ENCODE results near the gene PLCB1. TPM values are rescaled to one million over a fixed set of nuclear protein-coding genes. Genes with fewer than 3 reads are reported as not detected.

Gene PLCB1
- total RNA-seq, 1 donor, result 13.4 TPM

DNA sequence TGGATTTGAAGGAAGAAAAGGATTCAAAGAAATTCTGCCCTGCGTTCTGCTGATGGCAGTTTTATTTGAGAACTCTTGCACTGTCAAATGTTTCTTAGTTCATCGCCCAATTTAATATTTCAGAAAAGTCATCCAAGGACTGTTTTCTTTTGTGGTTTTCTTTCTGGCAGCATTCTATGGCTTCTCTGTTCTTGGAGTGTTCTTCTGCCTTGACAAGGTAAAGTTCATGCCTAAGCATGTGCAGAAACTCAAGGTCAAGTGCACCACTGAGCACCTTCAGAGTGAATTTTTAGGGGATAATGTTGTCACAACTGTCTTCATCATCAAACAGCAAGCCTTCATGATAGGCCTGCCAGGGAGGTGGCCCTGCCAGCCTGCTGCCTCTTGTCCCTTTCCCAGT is 225.6 kb downstream of the PLCB1 start:
- Histone ChIP-seq H3K4me2 (ENCODE audit: insufficient read depth, low read length) (no peak overlapping the region), H3K9me3 (ENCODE audit: low read depth, low read length) (no peaks in the 10 kb centered on the region), H3K79me2 (ENCODE audit: insufficient read depth, low read length) (no peaks in the 10 kb centered on the region), H4K20me1 (ENCODE audit: insufficient read depth, low read length) (no peaks in the 10 kb centered on the region), H3K4me3 (ENCODE audit: insufficient read depth, low read length) (no peak overlapping the region), H2AFZ (ENCODE audit: low read length) (no peak overlapping the region), H3K36me3 (ENCODE audit: insufficient read depth, low read length) (no peaks in the 10 kb centered on the region), H3K4me1 (ENCODE audit: insufficient read depth, low read length) (peaks cover 13% of the 10 kb centered on the region), H3K27ac (ENCODE audit: low read depth, low read length) (no peak overlapping the region), H3K27me3 (ENCODE audit: insufficient read depth, low read length) (no peaks in the 10 kb centered on the region)
- TF ChIP-seq, protein P1, sequence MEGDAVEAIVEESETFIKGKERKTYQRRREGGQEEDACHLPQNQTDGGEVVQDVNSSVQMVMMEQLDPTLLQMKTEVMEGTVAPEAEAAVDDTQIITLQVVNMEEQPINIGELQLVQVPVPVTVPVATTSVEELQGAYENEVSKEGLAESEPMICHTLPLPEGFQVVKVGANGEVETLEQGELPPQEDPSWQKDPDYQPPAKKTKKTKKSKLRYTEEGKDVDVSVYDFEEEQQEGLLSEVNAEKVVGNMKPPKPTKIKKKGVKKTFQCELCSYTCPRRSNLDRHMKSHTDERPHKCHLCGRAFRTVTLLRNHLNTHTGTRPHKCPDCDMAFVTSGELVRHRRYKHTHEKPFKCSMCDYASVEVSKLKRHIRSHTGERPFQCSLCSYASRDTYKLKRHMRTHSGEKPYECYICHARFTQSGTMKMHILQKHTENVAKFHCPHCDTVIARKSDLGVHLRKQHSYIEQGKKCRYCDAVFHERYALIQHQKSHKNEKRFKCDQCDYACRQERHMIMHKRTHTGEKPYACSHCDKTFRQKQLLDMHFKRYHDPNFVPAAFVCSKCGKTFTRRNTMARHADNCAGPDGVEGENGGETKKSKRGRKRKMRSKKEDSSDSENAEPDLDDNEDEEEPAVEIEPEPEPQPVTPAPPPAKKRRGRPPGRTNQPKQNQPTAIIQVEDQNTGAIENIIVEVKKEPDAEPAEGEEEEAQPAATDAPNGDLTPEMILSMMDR (IDR thresholded peaks at IDR 0.05; ENCODE audit: extremely low read depth, low read depth, low read length), result no peak
- no peak for DNase-seq (ENCODE audit: insufficient read length, low spot score, missing footprints)

DNA sequence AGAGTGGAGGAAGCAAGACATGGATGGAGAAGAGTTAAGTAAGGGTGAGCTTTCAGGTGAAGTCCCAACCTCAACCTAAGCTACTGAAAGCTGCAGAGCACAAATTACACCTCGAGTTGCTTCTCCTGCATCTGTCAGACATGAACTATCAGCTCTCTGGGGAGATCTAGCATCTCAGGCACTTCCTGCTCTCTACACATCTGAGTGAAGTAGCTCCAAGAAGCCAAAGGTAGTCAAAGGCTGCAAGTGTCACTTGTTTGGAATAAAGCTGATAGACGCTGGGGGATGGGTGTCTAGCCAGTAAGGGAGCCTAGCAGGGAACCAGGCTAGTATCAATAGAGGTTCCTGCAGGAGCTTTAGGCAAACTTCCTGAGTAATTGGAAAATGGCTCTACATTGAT is 228.0 kb downstream of the PLCB1 start:
- Histone ChIP-seq H2AFZ (ENCODE audit: low read length) (no peak overlapping the region), H3K27me3 (ENCODE audit: insufficient read depth, low read length) (no peaks in the 10 kb centered on the region), H3K27ac (ENCODE audit: low read depth, low read length) (no peak overlapping the region), H3K4me2 (ENCODE audit: insufficient read depth, low read length) (no peak overlapping the region), H3K36me3 (ENCODE audit: insufficient read depth, low read length) (no peaks in the 10 kb centered on the region), H3K4me1 (ENCODE audit: insufficient read depth, low read length) (peaks cover 13% of the 10 kb centered on the region), H3K79me2 (ENCODE audit: insufficient read depth, low read length) (no peaks in the 10 kb centered on the region), H3K4me3 (ENCODE audit: insufficient read depth, low read length) (no peak overlapping the region), H4K20me1 (ENCODE audit: insufficient read depth, low read length) (no peaks in the 10 kb centered on the region), H3K9me3 (ENCODE audit: low read depth, low read length) (no peaks in the 10 kb centered on the region)
- TF ChIP-seq, protein P1 (IDR thresholded peaks at IDR 0.05; ENCODE audit: extremely low read depth, low read depth, low read length), result no peak
- no peak for DNase-seq (ENCODE audit: insufficient read length, low spot score, missing footprints)

DNA sequence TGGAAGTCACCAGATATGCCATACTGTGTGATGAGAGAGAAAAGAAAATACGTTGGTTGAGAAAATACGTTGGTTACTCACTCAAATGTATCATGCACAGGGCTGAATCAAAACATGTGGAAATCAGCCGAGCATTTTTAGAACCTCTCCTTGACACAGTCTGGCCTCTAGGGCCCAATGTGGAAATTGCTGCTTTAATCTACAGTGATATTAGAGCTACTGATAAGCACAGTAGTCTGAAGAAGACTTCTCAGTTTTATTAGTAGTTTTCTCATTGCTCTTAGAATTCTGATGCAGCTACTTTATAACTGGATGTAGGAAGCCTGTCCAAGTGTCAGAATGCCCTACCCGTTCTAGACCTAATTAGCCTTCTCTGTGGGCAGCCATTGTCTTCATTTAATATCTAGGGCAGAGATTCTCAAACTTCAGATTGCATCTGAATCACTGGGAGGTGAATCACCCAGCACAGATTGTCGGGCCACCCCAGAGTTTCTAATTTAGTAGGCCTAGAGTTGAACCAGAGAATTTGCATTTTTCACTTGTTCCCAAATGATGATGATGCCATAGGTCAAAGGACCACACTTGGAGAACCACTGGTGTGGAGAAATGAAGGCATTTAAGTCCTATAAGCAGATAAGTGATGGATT is 229.1 kb downstream of the PLCB1 start:
- Histone ChIP-seq H3K79me2 (ENCODE audit: insufficient read depth, low read length) (no peaks in the 10 kb centered on the region), H3K4me2 (ENCODE audit: insufficient read depth, low read length) (peak overlapping the region; percentile 14), H3K27ac (ENCODE audit: low read depth, low read length) (peak overlapping the region; percentile 64), H4K20me1 (ENCODE audit: insufficient read depth, low read length) (no peaks in the 10 kb centered on the region), H3K36me3 (ENCODE audit: insufficient read depth, low read length) (no peaks in the 10 kb centered on the region), H3K9me3 (ENCODE audit: low read depth, low read length) (no peaks in the 10 kb centered on the region), H3K4me1 (ENCODE audit: insufficient read depth, low read length) (peaks cover 13% of the 10 kb centered on the region), H3K27me3 (ENCODE audit: insufficient read depth, low read length) (no peaks in the 10 kb centered on the region), H3K4me3 (ENCODE audit: insufficient read depth, low read length) (no peak overlapping the region), H2AFZ (ENCODE audit: low read length) (no peak overlapping the region)
- peak; percentile 79 for DNase-seq (ENCODE audit: insufficient read length, low spot score, missing footprints)
- TF ChIP-seq, protein P1 (IDR thresholded peaks at IDR 0.05; ENCODE audit: extremely low read depth, low read depth, low read length), result no peak

DNA sequence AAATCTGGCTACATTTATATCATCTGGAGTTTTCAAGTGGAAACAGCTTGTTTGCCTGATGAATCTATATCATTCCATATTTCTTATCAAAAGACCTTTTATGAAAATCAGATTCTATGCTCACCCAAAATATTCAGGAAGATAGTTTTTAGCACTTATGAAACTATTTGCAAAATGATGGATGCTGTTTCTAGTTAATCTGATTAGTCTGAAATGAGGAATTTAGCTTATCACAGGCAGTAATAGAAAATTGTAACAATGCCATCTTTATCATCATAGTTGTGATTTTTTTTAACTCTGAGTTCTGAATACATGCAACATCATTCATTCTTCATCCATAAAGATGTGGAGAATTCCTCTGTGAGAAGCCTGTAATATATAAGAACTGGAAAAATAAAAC is 229.7 kb downstream of the PLCB1 start:
- H2AFZ ChIP-seq (ENCODE audit: low read length), result no peak overlapping the region
- no peak overlapping the region for H3K27ac ChIP-seq (ENCODE audit: low read depth, low read length)
- no peaks in the 10 kb centered on the region for H3K79me2 ChIP-seq (ENCODE audit: insufficient read depth, low read length)
- peaks cover 13% of the 10 kb centered on the region for H3K4me1 ChIP-seq (ENCODE audit: insufficient read depth, low read length)
- H3K27me3 ChIP-seq (ENCODE audit: insufficient read depth, low read length), result no peaks in the 10 kb centered on the region
- TF ChIP-seq, protein P1 (IDR thresholded peaks at IDR 0.05; ENCODE audit: extremely low read depth, low read depth, low read length), result no peak
- H3K9me3 ChIP-seq (ENCODE audit: low read depth, low read length), result no peaks in the 10 kb centered on the region
- H4K20me1 ChIP-seq (ENCODE audit: insufficient read depth, low read length), result no peaks in the 10 kb centered on the region
- no peak overlapping the region for H3K4me3 ChIP-seq (ENCODE audit: insufficient read depth, low read length)
- no peak for DNase-seq (ENCODE audit: insufficient read length, low spot score, missing footprints)
- H3K36me3 ChIP-seq (ENCODE audit: insufficient read depth, low read length), result no peaks in the 10 kb centered on the region
- H3K4me2 ChIP-seq (ENCODE audit: insufficient read depth, low read length), result no peak overlapping the region
